Measurements from ENCODE around the gene AMDHD2. TPM values are rescaled to one million over a fixed set of nuclear protein-coding genes. Genes with fewer than 3 reads are reported as not detected.

AMDHD2 gene
- polyA plus RNA-seq, 1 donor = 9.7 TPM

- no peak for DNase-seq (ENCODE audit: low read depth)
Observed at GRCh38 chr16:2499454-2499853, 20.7 kb upstream of the AMDHD2 start.

GRCh38 chr16:2499890-2500429 is 20.2 kb upstream of the AMDHD2 start:
- no peak for DNase-seq (ENCODE audit: low read depth)

GRCh38 chr16:2500430-2500917 is 19.7 kb upstream of the AMDHD2 start:
- DNase-seq (ENCODE audit: low read depth) = no peak

GRCh38 chr16:2500918-2501750 is 19.0 kb upstream of the AMDHD2 start:
- DNase-seq (ENCODE audit: low read depth) = peak; percentile 38

DNA sequence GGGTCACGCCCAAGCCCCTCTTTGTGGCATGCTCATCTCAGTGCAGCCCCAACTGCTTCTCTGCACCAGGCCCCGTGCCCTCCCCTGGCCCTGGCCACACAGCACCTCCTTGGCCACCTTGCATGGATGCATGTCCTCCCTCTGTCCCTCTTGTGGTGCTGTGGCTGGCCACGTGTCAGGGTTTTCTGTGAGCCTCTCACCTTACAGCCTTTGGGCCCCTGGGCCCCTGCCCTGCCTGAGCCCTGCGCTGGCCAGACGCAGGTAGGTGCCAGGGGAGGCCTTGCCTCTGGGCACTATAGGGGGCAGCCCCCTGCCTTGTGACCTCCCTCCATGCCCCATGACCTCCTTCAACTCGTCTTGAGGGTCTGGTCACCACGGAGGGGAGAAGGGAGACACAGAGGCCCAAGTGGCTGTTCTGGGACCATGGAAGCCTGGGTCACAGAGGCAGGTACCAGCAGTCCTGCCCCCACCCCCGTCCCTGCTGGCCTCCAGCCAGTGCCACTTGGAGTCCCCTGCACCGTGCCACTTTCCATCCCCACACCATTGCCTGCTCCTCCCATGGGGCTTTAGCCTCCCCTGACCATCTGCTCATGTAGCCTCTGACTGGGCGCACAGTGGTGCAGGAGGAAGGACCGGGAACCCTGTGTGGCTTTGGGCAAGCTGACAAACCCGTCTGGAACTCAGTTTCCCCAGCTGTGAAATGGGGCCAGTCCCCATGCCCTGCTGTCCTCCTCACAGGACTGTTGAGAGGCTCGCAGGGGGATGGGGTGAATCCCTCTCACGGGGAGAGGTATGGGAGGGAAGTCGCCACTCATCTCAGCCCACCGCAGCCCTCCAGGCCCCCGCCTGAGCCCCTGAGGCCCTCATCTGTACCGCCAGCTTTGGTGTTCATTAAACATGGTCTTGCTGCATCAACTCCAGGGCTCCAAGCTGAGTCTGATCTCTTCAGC is 17.9 kb upstream of the AMDHD2 start:
- no peak for DNase-seq (ENCODE audit: low read depth)

GRCh38 chr16:2505695-2506094 is 14.5 kb upstream of the AMDHD2 start:
- no peak for DNase-seq (ENCODE audit: low read depth)

- no peak for DNase-seq (ENCODE audit: low read depth)
Observed at GRCh38 chr16:2507052-2507659, 13.0 kb upstream of the AMDHD2 start.

DNA sequence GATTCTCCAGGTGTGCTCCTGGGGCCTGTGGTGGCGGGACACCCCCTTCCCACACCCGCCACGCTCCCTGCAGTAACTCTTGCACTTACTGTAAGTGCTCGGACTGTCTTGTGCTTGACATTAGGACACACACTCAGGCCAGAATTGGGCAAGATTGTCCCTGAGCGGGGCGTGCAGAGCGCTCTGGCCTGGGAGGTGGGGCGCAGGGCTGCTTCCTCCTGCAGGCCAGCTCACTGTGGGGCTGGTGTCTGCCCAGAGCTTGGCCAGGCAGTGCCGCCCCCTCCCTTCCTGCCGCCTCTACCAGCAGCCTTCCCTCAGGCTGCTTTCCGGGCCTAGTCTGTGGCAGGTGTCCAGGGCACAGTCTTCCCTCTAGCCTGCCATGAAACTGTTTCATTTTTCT is 12.5 kb upstream of the AMDHD2 start:
- DNase-seq (ENCODE audit: low read depth) = no peak

GRCh38 chr16:2508722-2509400 is 11.3 kb upstream of the AMDHD2 start:
- DNase-seq (ENCODE audit: low read depth) = no peak

DNA sequence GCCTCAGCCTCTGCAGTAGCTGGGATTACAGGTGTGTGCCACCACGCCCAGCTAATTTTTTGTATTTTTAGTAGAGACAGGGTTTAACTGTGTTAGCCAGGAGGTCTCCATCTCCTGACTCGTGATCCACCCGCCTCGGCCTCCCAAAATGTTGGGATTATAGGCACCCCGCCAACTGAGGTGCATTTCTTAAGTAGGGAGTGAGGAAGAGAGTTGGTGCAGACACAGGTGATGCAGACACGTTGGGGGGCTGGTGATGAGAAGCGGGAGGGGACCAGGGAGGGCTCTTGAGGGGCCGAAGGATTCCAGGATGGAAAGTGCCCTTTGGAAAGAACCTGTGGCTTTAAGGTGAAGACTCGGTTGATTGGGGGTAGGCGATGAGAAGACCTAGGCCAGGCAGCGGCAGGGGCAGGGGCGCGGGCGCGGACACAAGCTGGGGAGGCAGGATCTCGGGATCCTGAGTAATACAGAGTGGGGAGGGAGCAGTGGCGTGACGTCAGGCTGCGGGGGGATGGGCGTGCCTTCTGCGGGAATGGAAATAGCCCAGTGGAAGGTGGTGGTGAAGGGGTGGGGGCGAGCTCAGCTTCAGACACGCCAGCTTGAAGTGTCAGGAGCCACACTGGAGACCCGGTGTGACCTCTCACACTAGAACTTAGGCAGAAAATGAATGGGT is 8.9 kb upstream of the AMDHD2 start:
- DNase-seq (ENCODE audit: low read depth) = no peak

- no peak for DNase-seq (ENCODE audit: low read depth)
Observed at GRCh38 chr16:2511996-2512734, 8.0 kb upstream of the AMDHD2 start.

DNA sequence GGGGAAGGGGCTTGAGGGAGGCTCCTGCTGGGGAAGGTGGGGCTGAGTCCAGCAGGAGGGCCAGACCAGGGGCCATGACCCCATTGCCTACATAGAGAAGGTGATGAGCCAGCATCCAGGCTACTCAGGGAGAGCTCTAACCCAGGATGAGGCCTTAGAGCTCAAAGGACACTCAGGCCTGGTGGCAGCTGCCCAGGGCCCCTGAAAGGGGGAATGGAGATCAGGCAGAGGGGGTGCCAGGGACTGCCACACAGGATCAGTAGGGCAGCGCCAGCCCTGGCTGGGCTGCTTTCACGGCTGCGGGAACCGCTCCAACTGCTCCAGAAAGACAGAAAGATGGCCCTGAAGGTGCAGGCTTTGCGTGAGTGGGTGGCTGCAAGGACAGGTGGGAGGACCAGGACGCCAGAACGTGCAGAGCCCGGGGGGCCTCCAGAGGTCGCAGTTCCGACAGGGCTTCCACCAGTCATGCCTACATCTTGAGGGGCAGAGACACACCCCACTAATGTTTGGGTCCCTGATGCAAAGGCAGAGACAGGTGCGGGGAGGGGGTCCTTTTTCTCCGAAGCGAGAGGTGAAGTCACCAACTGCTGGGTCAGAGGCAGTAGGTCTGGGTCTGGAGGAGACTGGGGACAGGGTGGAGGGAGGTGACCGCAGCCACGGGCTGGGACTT is 7.3 kb upstream of the AMDHD2 start:
- DNase-seq (ENCODE audit: low read depth) = no peak

DNA sequence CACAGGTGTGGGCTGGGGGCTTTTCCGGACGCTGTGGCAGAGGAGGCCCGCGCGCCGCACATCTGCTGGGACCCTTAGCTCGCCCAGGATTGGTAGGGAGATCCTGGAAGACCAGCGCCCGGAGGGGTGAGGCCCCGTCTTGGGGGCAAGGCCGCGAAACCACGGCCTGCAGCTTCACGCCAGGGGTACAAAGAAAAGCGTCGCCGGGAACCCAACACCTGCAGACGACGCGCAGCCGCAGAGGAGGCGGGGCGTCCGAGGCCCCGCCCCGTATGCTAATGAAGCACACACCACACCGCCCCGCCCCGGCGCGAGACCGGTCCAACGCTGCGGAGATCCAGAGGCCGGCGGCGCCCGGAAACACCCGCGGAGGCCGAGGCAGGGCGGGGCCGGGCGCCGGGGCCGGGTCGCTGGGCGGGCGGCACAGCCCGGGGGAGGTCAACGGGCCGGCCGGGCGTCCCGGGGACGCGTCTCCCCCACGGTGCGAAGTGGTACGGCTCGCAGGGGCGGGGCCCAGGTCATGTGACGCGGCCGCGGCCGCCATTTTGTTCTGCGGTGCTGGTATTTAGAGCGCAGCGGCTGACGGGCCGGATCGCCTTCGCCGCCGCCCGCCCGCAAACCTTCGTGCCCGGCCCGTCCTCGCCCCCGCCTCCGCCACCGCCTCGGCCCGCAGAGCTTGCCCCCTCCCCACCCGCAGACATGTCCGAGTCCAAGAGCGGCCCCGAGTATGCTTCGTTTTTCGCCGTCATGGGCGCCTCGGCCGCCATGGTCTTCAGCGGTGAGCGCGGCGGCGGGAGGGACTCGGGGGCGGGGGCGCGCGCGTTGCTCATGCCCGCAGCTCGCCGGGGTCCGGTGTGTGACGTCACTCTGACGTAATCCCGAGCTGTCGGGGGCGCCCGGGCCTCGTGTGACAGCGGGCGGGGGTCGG is 6.5 kb upstream of the AMDHD2 start, which contains the start of gene ATP6V0C:
TSS of gene ATP6V0C (plus strand) at position 548 of the 928 bp plus-strand sequence. CDS start at position 700, 152 bp downstream.
- DNase-seq (ENCODE audit: low read depth) = peak; percentile 78

DNA sequence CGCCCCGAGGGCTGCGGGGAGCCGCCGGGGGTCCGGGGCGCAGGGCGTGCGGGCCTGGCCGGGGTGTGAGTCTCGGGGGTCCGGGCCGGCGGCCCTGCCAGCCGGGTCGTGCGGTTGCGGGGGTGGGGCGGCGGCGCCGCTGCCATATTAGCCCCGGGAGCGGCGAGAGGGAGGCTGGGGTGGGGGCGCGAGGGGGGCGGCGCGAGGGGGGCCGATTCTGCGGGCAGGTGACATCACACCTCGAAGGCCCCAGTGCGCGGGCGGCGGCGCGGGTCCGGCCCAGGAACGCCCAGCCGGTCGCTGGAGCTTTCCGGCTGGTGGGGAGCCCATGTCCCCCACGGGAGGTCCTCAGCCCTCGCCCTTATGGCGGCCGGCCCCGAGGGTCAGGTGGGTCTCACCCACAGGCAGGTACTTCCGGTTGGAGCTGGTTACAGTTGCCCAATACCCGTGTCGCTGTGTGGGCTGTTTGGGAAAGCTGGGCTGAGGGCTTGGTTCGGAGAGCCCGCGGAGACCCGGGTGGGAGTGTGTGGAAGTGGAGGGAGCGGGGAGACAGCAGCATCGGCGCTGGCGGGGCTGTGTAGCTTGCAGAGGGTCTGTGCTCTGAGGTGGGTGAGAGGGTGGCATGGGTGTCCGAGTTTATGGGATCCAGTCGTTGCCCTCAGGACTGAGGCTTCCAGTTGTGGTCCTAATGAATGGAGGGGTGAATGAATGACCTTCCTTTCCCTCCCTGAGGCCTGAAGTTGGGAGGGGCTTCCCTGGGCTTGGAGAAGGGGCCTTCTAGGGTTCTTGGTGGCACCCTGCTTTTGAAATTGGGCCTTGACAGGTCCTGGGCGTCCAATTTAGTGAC is 5.6 kb upstream of the AMDHD2 start:
- no peak for DNase-seq (ENCODE audit: low read depth)

GRCh38 chr16:2515180-2515851 is 4.9 kb upstream of the AMDHD2 start:
- DNase-seq (ENCODE audit: low read depth) = no peak
